Measurements from ENCODE around the gene RTP5. TPM values are rescaled to one million over a fixed set of nuclear protein-coding genes. Genes with fewer than 3 reads are reported as not detected.

RTP5 gene
- total RNA-seq, 1 experiment from 2014 or later, result not detected

DNA sequence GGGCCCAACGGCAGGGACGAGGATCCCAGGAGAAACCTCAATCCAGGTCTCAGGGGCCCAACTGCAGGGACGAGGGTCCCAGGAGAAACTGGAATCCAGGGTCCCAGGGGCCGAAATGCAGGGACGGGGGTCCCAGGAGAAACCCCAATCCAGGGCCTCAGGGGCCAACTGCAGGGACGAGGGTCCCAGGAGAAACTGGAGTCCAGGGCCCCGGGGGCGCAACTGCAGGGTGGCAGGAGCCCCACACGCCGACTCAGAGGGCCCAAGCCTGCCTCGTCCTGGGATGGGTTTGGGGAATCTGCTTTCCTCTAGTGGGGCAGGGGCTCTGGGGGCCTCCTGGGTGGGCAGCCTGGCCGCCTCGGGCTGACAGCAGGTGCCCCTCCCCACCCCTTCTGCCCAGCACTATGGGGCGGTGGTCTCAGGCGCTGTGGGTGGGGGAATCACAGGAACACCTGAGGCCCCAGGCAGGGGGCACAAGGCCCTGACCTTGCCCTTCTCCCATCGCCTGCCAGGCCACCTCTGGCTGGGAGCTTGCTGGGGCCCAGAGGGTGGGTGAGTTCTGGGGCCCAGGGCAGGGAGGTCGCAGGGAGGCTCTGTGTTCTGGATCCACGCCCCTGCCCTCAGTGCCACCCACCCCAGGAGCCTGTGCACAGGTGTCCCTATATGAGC, 7.1 kb downstream of the RTP5 start:
- Histone ChIP-seq H3K9me3 (no peaks in the 10 kb centered on the region), H3K36me3 (ENCODE audit: control insufficient read depth, insufficient read depth, low read length) (no peaks in the 10 kb centered on the region), H3K4me3 (ENCODE audit: low read depth, low read length) (no peak overlapping the region), H3K4me1 (no peaks in the 10 kb centered on the region), H3K27me3 (replicated peaks; ENCODE audit: control insufficient read depth, insufficient read depth, low read length) (no peaks in the 10 kb centered on the region)
- intact Hi-C loops (cut with micrococcal nuclease; ENCODE audit: unreplicated experiment), result loop anchor here (10.0 kb wide), 1 partner anchor 212 kb away; no protein-coding TSS in a partner anchor
- TF ChIP-seq, protein P1, sequence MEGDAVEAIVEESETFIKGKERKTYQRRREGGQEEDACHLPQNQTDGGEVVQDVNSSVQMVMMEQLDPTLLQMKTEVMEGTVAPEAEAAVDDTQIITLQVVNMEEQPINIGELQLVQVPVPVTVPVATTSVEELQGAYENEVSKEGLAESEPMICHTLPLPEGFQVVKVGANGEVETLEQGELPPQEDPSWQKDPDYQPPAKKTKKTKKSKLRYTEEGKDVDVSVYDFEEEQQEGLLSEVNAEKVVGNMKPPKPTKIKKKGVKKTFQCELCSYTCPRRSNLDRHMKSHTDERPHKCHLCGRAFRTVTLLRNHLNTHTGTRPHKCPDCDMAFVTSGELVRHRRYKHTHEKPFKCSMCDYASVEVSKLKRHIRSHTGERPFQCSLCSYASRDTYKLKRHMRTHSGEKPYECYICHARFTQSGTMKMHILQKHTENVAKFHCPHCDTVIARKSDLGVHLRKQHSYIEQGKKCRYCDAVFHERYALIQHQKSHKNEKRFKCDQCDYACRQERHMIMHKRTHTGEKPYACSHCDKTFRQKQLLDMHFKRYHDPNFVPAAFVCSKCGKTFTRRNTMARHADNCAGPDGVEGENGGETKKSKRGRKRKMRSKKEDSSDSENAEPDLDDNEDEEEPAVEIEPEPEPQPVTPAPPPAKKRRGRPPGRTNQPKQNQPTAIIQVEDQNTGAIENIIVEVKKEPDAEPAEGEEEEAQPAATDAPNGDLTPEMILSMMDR (IDR thresholded peaks at IDR 0.05; ENCODE audit: insufficient read depth in 1 of 2, low read depth in 1 of 2, low read length in 1 of 2, severe bottlenecking in 1 of 2, unreplicated experiment in 1 of 2), result no peak
- Mint-ChIP-seq H3K27me3 (ENCODE audit: insufficient read depth, unreplicated experiment) (no peaks in the 10 kb centered on the region), H3K9me3 (ENCODE audit: unreplicated experiment) (no peaks in the 10 kb centered on the region), H3K27ac (ENCODE audit: unreplicated experiment) (no peak overlapping the region), H3K4me1 (ENCODE audit: low read depth, unreplicated experiment) (no peaks in the 10 kb centered on the region), H3K4me3 (ENCODE audit: unreplicated experiment) (no peak overlapping the region), H3K36me3 (ENCODE audit: insufficient read depth, unreplicated experiment) (peaks cover 9% of the 10 kb centered on the region)
- ChIA-PET POLR2A (no interaction called here), CTCF (interaction anchor here (0.9 kb wide), 1 partner anchor 86 kb away, joined by 3 read pairs; no protein-coding TSS in a partner anchor)
- DNase-seq, result no peak
- BruUV-seq (replicated peaks), result no TSS peak

DNA sequence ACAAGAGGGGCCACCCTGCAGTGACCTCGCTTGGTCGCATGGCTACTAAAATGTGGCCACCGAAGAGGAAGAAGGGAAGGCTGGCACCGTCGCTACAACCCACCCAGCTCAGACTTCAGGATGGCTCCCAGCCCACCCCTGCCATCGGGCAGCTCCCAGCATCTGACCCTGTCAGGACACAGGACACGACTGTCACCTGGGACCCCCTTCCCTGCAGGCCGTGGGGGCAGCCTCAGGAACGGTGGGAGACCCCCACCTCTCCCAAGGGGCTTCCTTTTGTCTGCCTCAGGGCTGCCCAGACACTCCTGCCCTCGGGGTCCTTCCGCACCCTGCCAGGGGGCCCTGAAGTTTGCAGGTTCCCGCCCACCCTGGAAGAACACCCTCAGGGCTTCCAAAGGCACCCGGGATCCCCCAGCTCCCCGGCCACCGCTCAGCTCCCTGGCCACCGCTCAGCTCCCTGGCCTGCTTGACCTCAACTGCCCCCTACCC, 7.7 kb downstream of the RTP5 start:
- no TSS peak for BruUV-seq (replicated peaks)
- intact Hi-C loops (cut with micrococcal nuclease; ENCODE audit: unreplicated experiment), result loop anchor here (10.0 kb wide), 1 partner anchor 212 kb away; no protein-coding TSS in a partner anchor
- Histone ChIP-seq H3K27me3 (replicated peaks; ENCODE audit: control insufficient read depth, insufficient read depth, low read length) (no peaks in the 10 kb centered on the region), H3K36me3 (ENCODE audit: control insufficient read depth, insufficient read depth, low read length) (no peaks in the 10 kb centered on the region), H3K4me1 (peaks cover 4% of the 10 kb centered on the region; the same call in 1 of the 2 replicates), H3K4me3 (ENCODE audit: low read depth, low read length) (no peak overlapping the region), H3K9me3 (no peaks in the 10 kb centered on the region)
- H3K4me1 Mint-ChIP-seq (ENCODE audit: low read depth, unreplicated experiment), result no peaks in the 10 kb centered on the region
- DNase-seq, result no peak
- no peaks in the 10 kb centered on the region for H3K9me3 Mint-ChIP-seq (ENCODE audit: unreplicated experiment)
- POLR2A ChIA-PET, result no interaction called here
- TF ChIP-seq, protein P1 (IDR thresholded peaks at IDR 0.05; ENCODE audit: insufficient read depth in 1 of 2, low read depth in 1 of 2, low read length in 1 of 2, severe bottlenecking in 1 of 2, unreplicated experiment in 1 of 2), result no peak
- no peaks in the 10 kb centered on the region for H3K27me3 Mint-ChIP-seq (ENCODE audit: insufficient read depth, unreplicated experiment)
- H3K36me3 Mint-ChIP-seq (ENCODE audit: insufficient read depth, unreplicated experiment), result peaks cover 11% of the 10 kb centered on the region
- H3K4me3 Mint-ChIP-seq (ENCODE audit: unreplicated experiment), result no peak overlapping the region
- H3K27ac Mint-ChIP-seq (ENCODE audit: unreplicated experiment), result no peak overlapping the region
- CTCF ChIA-PET, result interaction anchor here (0.9 kb wide), 1 partner anchor 86 kb away, joined by 3 read pairs; no protein-coding TSS in a partner anchor

DNA sequence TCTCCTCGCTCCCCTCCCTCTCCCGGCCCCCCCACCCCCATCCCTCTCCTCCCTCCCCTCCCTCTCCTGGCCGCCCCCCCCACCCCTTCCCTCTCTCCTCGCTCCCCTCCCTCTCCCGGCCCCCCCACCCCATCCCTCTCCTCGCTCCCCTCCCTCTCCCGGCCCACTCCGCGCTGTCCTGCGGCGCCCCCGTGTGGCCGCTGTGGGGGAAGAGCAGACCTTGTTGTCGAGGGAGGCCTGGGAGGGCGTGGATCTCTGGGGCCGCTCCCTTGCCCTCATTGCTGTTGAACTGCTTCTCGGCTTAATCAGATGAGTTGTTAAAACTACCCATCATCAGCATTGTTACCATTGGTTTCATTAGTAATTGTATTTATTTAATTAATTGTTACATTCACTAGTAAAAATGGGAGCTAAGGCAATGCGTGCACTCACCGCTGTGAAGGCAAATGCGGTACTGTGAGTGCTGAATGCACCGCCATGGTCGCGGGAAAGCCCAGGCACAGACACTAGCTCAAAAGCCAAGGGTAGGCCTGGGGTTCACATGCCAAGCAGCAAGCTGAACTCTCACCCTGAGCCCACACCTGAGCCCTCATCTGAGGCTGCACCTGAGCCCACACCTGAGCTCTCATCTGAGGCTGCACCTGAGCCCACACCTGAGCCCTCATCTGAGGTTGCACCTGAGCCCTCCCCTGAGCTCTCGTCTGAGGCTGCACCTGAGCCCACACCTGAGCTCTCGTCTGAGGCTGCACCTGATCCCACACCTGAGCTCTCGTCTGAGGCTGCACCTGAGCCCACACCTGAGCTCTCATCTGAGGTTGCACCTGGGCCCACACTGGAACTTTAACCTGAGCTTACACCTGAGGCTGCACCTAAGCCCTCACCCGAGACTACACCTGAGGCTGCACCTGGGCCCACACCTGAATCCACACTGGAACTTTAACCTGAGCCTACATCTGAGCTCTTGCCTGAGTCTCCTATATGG, 8.8 kb downstream of the RTP5 start:
- ChIA-PET CTCF (interaction anchor here (0.5 to 0.9 kb wide), 3 partner anchors 70 to 192 kb away, joined by 3 read pairs; partner anchors contain the start of gene DTYMK), POLR2A (interaction anchor here (0.7 kb wide), 1 partner anchor 122 kb away, joined by 5 read pairs; no protein-coding TSS in a partner anchor)
- H3K4me1 ChIP-seq, result peaks cover 4% of the 10 kb centered on the region; the same call in 1 of the 2 replicates
- TF ChIP-seq, protein P1 (IDR thresholded peaks at IDR 0.05; ENCODE audit: insufficient read depth in 1 of 2, low read depth in 1 of 2, low read length in 1 of 2, severe bottlenecking in 1 of 2, unreplicated experiment in 1 of 2), result peak; percentile 43 to 80
- no peaks in the 10 kb centered on the region for H3K9me3 ChIP-seq
- Mint-ChIP-seq H3K4me1 (ENCODE audit: low read depth, unreplicated experiment) (no peaks in the 10 kb centered on the region), H3K27me3 (ENCODE audit: insufficient read depth, unreplicated experiment) (no peaks in the 10 kb centered on the region), H3K27ac (ENCODE audit: unreplicated experiment) (no peak overlapping the region), H3K4me3 (ENCODE audit: unreplicated experiment) (no peak overlapping the region), H3K36me3 (ENCODE audit: insufficient read depth, unreplicated experiment) (peaks cover 11% of the 10 kb centered on the region), H3K9me3 (ENCODE audit: unreplicated experiment) (no peaks in the 10 kb centered on the region)
- BruUV-seq (replicated peaks), result no TSS peak
- no peaks in the 10 kb centered on the region for H3K27me3 ChIP-seq (replicated peaks; ENCODE audit: control insufficient read depth, insufficient read depth, low read length)
- no peak overlapping the region for H3K4me3 ChIP-seq (ENCODE audit: low read depth, low read length)
- no peaks in the 10 kb centered on the region for H3K36me3 ChIP-seq (ENCODE audit: control insufficient read depth, insufficient read depth, low read length)
- peak; percentile 55 to 73 for DNase-seq
- intact Hi-C loops (cut with micrococcal nuclease; ENCODE audit: unreplicated experiment), result loop anchor here (10.0 kb wide), 1 partner anchor 213 kb away; no protein-coding TSS in a partner anchor
